GM18909 (cell line): ENCODE data around the gene ADCY5.

Source experiments
- ATAC-seq: cut with Tn5 transposase; IDR thresholded peaks from one replicate; pipeline ENCODE4 v1.9.1; 2021; ENCODE audit warnings: mild to moderate bottlenecking; ENCODE audit not compliant: unreplicated experiment, poor library complexity

ADCY5 gene

DNA sequence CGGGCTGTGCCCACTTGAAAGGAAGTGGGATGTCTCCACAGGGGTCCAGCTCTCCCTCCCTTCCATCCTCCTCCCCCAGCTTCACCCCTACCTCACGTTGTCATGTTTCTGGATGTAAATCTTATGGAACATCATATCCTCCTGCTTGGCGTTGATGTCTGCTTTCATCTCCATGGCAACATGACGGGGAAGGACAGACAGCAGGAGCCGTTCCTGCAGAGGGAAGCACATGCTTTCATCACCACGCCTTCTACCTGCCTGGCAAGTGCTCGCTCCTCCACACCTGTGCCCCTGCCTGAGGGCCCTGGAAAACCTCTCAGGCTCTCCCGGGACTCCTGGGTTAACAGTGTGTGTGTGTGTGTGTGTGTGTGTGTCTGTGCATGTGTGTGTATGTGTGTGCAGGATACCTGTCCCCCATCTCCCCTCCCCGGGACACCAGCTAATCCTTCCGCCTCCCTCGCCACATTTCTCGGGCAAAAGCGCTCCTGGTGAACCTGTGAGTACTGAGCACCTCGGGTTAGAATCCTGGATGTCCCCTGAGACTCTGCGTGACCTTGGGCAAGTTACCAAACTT lies 101.1 kb downstream of the ADCY5 start:
- ATAC-seq: no peak

- ATAC-seq: no peak
Observed at GRCh38 chr3:123347205-123347604, 101.7 kb downstream of the ADCY5 start.

GRCh38 chr3:123346021-123346420 lies 102.9 kb downstream of the ADCY5 start:
- no peak for ATAC-seq

- ATAC-seq: no peak
Observed at GRCh38 chr3:123344907-123345594, 103.8 kb downstream of the ADCY5 start.

- ATAC-seq: no peak
Observed at GRCh38 chr3:123344175-123344906, 104.5 kb downstream of the ADCY5 start.

DNA sequence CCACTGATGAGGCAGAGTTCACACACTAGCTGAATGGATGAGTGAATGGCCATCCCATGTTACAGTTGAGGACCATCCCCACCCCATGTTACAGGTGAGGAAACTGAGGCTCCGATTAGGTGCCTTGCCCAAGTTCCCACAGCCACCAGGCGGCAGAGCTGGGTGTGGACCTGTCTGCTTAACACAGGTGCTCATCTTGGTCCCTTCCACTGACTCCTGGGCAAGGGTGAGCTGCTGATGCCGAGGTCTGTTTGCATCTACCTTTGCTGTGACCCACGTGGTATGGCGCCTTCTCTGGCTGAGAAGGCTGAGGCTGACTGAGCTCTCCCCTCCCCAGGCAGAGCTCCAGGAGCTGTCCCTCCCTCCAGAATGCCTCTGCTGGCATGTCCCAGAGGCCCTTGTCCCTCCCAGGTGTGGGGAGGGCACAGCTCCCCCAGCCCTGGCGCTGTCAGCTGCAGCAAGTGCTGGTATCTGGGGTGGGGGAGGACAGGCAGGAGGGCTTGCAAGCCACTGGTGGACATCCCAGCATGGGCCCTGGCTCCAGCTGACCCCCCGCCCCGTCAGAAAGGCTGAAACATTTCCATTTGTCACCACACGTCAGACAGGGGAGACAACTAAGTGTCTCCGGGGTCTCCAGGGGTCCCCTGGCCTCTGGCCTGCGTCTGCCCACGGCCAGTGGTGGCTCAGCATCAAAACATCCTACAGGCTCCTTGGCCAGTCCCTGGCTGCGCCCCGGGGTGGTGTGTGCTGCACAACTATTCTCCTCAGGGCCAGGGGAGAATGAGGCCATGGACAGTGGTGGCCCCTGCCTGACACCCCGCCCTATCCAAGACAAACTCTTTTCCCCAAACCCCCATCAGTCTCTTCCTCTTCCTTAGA lies 105.4 kb downstream of the ADCY5 start:
- ATAC-seq: no peak

DNA sequence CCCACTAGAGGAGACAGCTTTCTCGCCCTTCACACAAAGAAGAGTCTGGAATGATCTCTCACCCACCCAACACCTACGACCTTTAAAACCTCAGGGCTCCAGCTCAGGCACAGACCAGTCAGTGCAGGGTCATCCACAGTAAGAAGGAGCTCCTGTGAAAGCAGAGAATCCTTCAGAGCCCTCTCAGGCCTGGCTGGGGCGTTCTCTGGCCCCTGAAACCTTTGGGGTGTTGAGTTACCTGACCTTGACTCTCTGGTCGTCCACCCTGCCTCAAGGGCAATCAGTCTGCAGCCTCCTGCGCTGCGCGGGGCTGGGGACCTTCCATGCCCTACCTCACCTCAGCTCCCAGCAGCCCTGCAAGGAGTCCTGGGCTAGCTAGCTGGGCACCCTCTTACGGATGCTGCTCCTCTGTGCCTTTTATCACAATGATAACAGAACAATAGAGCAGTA lies 106.2 kb downstream of the ADCY5 start:
- ATAC-seq: no peak

- ATAC-seq: no peak
Observed at GRCh38 chr3:123341871-123342630, 106.8 kb downstream of the ADCY5 start.

GRCh38 chr3:123340336-123340735 lies 108.6 kb downstream of the ADCY5 start:
- ATAC-seq: no peak

- no peak for ATAC-seq
Observed at GRCh38 chr3:123339302-123339701, 109.6 kb downstream of the ADCY5 start.

- ATAC-seq: no peak
Observed at GRCh38 chr3:123338620-123339061, 110.2 kb downstream of the ADCY5 start.

GRCh38 chr3:123337948-123338619 lies 110.8 kb downstream of the ADCY5 start:
- no peak for ATAC-seq

DNA sequence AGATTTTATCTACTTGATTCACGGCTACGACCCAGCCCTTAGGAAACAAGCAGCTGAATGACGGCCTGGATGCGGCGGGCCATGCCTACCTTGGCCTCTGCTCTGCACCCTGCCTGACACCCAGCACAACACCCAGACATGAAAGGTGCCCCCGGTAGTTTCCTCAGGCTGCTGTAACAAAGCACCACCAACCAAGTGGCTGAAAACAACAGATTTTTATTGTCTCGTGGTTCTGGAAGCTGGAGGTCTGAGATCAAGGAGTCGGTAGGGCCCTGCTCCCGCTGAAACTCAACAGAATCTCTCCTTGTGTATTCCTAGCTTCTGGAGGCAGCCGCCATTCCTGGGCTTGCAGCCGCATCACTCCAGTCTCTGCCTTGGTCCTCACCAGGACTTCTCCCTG lies 111.7 kb downstream of the ADCY5 start:
- ATAC-seq: no peak

GRCh38 chr3:123336441-123336851 lies 112.4 kb downstream of the ADCY5 start:
- no peak for ATAC-seq

DNA sequence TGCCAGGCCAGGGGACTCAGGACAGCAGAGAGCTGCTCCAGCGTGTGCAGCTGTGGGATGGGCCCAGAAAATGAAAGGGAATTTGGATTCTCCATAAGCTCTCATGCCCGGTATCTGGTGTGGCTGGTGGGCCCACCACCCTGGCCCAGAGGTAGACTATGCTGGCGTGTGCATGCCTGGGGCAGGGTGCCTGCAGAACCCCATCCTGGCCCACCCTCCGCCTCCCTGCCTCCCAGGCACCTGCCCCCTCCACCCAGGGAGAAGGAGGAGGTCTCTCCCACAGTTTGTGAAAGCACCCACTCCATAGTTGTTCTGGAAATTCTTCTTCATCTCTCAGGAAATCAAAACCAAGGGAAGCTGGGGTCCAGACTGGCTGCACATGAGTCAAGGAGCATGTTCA lies 112.9 kb downstream of the ADCY5 start:
- ATAC-seq: no peak

DNA sequence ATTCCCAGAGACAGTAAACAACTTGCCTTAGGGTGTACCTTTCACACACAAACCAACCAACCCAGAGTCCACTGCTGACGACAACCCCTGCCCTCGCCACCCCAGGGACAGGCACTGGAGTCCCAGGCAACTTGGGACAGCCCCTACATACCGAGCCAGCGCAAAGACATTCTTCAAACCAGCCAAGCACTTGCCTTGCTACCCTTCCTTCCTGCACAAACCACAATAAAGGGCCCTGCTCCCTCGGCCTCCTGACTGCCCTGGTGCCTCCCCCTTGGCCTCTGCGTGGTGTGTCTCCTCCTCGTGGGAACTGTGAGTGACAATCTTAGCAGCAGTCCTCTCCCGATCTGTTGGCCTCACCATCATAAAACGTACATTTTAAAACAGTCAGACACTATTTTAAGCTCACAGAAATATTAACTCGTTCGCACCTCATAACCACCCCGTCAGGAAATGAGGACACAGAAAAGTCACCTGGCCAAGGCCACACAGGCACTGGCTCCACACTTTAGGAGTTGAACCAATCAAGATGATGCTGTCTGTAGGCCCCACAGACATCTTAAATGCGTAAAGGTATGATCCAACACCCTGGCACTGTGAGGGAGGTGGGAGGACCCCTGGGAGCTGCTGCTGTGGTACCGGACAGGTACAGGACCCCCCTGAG lies 113.8 kb downstream of the ADCY5 start:
- ATAC-seq: no peak

DNA sequence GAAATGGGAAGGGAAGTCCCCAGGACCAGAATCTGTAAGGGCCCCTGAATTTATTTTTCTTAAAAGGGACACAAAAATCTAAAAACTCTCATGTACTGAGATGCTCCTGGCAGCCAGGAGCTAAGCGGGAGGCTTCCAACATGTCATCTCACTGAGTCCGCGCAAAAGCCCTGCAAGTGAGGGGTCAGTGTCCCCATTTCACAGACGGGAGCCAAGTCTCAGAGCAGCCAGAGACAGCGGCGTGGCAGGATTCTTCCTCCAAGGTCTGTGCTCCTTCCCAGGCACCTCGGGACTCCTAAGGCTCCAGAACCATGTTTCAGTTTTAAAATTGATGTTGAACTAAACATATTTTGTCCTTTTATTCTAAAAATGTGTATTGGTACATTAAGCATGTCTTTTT lies 114.8 kb downstream of the ADCY5 start:
- ATAC-seq: no peak

- ATAC-seq: no peak
Observed at GRCh38 chr3:123333401-123333800, 115.5 kb downstream of the ADCY5 start.
